Measurements from ENCODE around the gene RASSF3. TPM values are rescaled to one million over a fixed set of nuclear protein-coding genes. Genes with fewer than 3 reads are reported as not detected.

The RASSF3 gene
- total RNA-seq, 2 donors from 2014 or later, result 40.6 to 55.7 TPM

GRCh38 chr12:64567570-64567969 is 42.7 kb upstream of the RASSF3 start:
- TF ChIP-seq POLR2AphosphoS5 (IDR thresholded peaks at IDR 0.05) (no peak), POLR2A (IDR thresholded peaks at IDR 0.05) (no peak)
- TF ChIP-seq, protein P1, sequence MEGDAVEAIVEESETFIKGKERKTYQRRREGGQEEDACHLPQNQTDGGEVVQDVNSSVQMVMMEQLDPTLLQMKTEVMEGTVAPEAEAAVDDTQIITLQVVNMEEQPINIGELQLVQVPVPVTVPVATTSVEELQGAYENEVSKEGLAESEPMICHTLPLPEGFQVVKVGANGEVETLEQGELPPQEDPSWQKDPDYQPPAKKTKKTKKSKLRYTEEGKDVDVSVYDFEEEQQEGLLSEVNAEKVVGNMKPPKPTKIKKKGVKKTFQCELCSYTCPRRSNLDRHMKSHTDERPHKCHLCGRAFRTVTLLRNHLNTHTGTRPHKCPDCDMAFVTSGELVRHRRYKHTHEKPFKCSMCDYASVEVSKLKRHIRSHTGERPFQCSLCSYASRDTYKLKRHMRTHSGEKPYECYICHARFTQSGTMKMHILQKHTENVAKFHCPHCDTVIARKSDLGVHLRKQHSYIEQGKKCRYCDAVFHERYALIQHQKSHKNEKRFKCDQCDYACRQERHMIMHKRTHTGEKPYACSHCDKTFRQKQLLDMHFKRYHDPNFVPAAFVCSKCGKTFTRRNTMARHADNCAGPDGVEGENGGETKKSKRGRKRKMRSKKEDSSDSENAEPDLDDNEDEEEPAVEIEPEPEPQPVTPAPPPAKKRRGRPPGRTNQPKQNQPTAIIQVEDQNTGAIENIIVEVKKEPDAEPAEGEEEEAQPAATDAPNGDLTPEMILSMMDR (IDR thresholded peaks at IDR 0.05), result no peak
- no peak overlapping the region for H3K27ac ChIP-seq
- 85% methylated on average over 8 of the region's 8 CpGs for WGBS

DNA sequence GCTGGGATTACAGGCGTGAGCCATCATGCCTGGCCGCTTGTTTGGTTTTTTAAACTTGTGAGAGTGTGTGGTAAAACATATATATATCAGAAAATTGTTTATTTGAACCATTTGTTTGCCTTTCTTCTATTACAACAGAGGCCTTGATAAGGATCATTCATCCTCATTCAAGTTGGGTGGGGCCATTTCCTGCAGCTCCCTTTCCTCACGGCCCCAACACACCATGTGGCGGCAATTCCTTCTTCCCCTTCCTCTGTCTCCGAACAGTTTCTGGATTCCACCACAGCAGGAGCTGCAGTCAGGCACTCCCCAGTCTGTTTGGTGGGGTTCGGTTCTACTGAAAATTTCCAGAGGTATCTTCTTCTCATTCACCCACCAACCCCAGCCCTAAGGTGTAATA is 42.0 kb upstream of the RASSF3 start:
- H3K27me3 ChIP-seq (replicated peaks; ENCODE audit: insufficient read depth), result no peaks in the 10 kb centered on the region
- no peaks in the 10 kb centered on the region for H3K36me3 ChIP-seq
- no peaks in the 10 kb centered on the region for H3K9me3 ChIP-seq
- WGBS, result 75% methylated on average over 6 of the region's 6 CpGs
- intact Hi-C loops (cut with DNase I), result no loop called here
- DNase-seq (ENCODE audit: low spot score), result no peak
- no peaks in the 10 kb centered on the region for H3K4me1 ChIP-seq (replicated peaks)
- no peak overlapping the region for H3K27ac ChIP-seq
- no peak overlapping the region for H3K4me3 ChIP-seq
- TF ChIP-seq POLR2A (IDR thresholded peaks at IDR 0.05) (no peak), POLR2AphosphoS5 (IDR thresholded peaks at IDR 0.05) (no peak)
- TF ChIP-seq, protein P1 (IDR thresholded peaks at IDR 0.05), result no peak

More at GRCh38 chr12:64567570-64567969, 42.7 kb upstream of the RASSF3 start:
- DNase-seq (ENCODE audit: low spot score), result no peak
- H3K4me1 ChIP-seq (replicated peaks), result no peaks in the 10 kb centered on the region
- no peaks in the 10 kb centered on the region for H3K27me3 ChIP-seq (replicated peaks; ENCODE audit: insufficient read depth)
- no peak overlapping the region for H3K4me3 ChIP-seq
- no peaks in the 10 kb centered on the region for H3K9me3 ChIP-seq
- no peaks in the 10 kb centered on the region for H3K36me3 ChIP-seq
- intact Hi-C loops (cut with DNase I), result no loop called here

DNA sequence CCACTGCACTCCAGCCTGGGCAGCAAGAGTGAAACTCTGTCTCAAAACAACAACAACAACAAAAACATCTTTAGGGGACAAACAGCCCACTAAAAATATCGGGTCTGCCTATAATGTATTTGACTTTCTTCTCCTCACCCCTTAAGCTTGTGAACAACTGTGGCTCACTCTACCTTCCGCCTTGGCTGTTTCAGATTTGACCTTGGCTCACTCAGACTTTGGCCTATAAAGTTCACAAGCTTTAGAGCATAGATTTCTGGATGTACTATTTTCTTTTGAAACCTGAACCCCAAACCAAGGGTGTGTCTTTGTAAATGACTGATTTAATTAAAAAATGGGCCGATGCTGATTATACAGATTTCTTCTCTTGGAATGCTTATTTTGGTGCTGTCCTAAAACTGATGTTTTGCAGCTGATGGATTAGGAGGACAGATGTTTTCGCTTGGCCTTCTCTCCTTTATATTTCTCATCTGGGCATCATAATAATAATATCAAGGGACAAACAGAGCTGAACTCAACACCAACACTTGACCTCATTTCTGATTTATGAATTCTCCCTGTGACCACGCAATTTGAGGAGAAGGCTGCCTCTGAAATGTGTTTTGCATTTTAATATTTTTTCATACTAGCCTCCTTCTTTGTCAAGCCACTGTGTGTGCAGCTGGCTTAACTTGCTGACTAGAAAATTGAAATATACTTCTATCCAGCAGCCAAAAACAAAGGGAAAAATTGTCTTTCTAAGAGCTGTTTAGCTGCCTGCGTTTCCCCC is 40.2 kb upstream of the RASSF3 start:
- Histone ChIP-seq H3K4me1 (replicated peaks) (no peaks in the 10 kb centered on the region), H3K27me3 (replicated peaks; ENCODE audit: insufficient read depth) (no peaks in the 10 kb centered on the region), H3K27ac (no peak overlapping the region), H3K4me3 (no peak overlapping the region), H3K9me3 (no peaks in the 10 kb centered on the region), H3K36me3 (no peaks in the 10 kb centered on the region)
- WGBS, result 65% methylated on average over 6 of the region's 6 CpGs
- DNase-seq (ENCODE audit: low spot score), result no peak
- intact Hi-C loops (cut with DNase I), result no loop called here
- no peak for TF ChIP-seq POLR2AphosphoS5 (IDR thresholded peaks at IDR 0.05)
- TF ChIP-seq, protein P1 (IDR thresholded peaks at IDR 0.05), result no peak
- TF ChIP-seq POLR2A (IDR thresholded peaks at IDR 0.05), result no peak

DNA sequence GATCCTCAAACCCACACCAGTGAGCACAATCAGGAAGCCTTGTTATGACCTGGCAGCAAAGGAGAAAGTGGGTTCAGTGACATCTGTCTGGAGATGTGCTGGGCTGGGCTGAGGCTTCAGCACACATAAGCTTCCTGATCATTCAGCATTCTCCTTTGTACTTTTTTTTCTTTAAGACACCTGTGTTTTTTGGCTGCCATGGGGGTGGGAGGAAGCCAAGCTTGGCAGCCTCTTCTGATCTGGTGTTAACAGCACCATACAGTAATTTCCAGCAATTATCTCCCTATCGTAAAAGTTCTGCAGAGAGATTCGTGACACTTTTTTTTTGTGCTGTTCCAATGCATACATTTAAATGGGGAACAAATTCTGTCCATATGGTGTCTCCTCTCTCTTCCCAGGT is 38.9 kb upstream of the RASSF3 start:
- no peak overlapping the region for H3K4me3 ChIP-seq
- intact Hi-C loops (cut with DNase I), result no loop called here
- H3K9me3 ChIP-seq, result no peaks in the 10 kb centered on the region
- no peak for TF ChIP-seq POLR2A (IDR thresholded peaks at IDR 0.05)
- WGBS, result 33% methylated on average over 2 of the region's 2 CpGs
- no peaks in the 10 kb centered on the region for H3K36me3 ChIP-seq
- no peak for DNase-seq (ENCODE audit: low spot score)
- no peak overlapping the region for H3K27ac ChIP-seq
- no peaks in the 10 kb centered on the region for H3K4me1 ChIP-seq (replicated peaks)
- H3K27me3 ChIP-seq (replicated peaks; ENCODE audit: insufficient read depth), result no peaks in the 10 kb centered on the region

DNA sequence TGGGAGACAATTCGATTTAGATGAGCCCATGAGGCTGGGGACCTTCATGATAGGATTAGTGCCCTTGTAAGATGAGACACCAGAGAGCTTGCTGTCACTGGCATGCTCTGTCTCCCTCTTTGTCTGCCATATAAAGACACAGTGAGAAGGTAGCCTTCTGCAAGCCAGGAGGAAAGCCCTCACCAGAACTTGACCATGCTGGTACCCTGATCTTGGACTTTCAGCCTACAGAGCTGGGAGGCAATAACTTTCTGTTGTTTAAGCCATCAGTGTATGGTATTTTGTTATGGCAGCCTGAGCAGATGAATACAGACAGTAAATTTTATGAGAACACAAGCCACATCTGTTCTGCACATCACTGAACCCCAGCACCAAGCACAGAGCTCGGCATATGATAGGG is 38.1 kb upstream of the RASSF3 start:
- no peak for DNase-seq (ENCODE audit: low spot score)
- Histone ChIP-seq H3K4me1 (replicated peaks) (no peaks in the 10 kb centered on the region), H3K27ac (no peak overlapping the region), H3K9me3 (no peaks in the 10 kb centered on the region), H3K27me3 (replicated peaks; ENCODE audit: insufficient read depth) (no peaks in the 10 kb centered on the region), H3K36me3 (no peaks in the 10 kb centered on the region), H3K4me3 (no peak overlapping the region)
- TF ChIP-seq POLR2AphosphoS5 (IDR thresholded peaks at IDR 0.05) (no peak), POLR2A (IDR thresholded peaks at IDR 0.05) (no peak)
- TF ChIP-seq, protein P1 (IDR thresholded peaks at IDR 0.05), result no peak
- intact Hi-C loops (cut with DNase I), result no loop called here
- 93% methylated on average over 2 of the region's 2 CpGs for WGBS
